ENCODE measurements around the gene TNFRSF13B.
"Not testable (repeated sequence)": the region's sequence is repeated elsewhere in the genome, so short reads cannot be mapped to it uniquely, and the experiment has no call there.

TNFRSF13B gene

DNA sequence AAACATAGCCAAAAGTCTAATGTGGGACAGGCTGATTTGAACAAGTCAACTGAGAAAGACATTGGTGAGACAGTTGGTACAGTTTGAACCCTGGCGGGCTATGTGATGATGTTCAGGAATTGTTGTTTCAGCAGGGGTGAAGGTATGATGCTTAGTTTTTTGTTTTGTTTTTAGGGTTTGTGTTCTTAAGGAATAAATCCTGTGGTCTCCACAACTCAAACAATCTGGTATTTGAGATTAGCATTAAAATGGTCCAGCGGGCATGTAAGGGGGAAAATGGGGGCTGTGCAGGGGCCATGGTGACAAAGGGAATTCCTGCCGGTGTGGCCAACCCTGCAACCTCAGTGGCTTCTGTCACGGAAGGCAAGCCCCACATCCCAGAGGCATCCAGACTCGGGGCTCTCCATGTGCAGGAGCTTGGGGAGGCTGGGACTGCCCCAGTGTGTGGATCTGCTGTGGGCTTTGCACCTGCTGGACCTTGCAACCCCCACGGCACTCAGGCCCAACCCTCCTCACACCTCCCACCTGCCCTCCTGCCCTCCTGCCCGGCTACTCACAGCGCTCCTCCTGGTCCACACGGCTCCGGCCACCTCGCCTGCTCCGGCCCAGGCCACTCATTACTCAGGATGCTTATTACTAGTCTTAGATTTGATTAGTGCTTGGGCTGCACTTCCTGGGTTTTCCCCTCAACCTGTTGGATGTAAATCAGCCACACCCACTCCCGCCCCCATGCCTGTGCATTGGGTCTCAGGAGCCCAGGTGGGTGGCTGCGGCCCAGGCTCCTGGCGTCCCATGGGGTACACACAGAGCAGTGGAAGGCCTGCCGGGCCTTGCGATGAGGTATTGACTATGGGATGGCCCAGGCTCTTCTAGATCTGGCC, at the start of gene TNFRSF13B:
TSS of gene TNFRSF13B (minus strand) at position 661 of the 881 bp plus-strand sequence. CDS start at position 618, 43 bp downstream.
- DNase-seq = no peak

GRCh38 chr17:17021194-17021863, 49.4 kb upstream of the TNFRSF13B start:
- no peak for DNase-seq

DNA sequence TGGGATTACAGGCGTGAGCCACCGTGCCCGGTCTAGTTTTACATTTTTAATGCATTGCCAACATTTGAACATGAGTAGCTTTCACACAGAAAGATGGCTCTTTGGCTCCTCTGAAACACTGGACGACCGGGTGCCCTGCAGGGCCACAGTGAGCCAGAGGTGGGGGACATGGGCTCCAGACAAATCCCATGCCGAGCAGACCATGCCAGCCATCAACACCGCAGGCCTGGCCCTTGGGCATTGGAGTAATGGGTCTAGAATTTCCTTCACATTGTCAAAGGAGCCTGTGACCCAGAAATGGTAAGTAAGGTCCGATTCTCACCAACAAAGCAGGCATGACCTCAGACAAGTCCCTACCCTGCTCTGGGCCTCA, 48.9 kb upstream of the TNFRSF13B start:
- DNase-seq = no peak

DNA sequence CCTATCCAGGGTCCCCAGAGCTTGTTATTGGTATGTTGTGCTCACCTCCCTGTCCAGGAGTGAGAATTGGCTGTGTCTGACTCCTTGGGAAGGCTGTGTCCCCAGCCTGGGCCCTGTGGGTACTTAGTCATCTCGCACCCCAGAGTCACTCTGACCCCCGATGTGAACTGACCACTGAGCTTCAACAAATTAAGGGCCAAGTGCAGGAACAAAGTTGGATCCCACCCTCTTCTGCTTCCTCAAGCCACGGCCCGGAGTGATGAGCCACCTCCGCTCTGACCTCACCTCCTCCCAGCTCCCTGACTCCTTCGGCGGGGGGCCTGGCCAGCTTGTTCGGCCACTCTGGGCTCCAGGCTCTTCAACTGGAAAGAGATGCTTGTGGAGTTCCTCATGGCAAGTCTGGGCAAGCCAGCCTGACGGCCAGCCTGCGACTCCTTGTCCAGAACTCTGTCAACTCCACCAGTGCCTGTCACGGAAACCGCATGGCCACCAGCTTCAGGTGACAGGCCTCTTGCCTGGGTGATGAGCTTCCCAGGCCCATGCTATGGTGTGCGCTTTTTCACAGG, 48.1 kb upstream of the TNFRSF13B start:
- no peak for DNase-seq

GRCh38 chr17:17019430-17019762, 47.5 kb upstream of the TNFRSF13B start:
- no peak for DNase-seq

GRCh38 chr17:17018612-17019429, 46.9 kb upstream of the TNFRSF13B start:
- DNase-seq = no peak

- DNase-seq = no peak
Measured at GRCh38 chr17:17018021-17018441, 46.1 kb upstream of the TNFRSF13B start.

DNA sequence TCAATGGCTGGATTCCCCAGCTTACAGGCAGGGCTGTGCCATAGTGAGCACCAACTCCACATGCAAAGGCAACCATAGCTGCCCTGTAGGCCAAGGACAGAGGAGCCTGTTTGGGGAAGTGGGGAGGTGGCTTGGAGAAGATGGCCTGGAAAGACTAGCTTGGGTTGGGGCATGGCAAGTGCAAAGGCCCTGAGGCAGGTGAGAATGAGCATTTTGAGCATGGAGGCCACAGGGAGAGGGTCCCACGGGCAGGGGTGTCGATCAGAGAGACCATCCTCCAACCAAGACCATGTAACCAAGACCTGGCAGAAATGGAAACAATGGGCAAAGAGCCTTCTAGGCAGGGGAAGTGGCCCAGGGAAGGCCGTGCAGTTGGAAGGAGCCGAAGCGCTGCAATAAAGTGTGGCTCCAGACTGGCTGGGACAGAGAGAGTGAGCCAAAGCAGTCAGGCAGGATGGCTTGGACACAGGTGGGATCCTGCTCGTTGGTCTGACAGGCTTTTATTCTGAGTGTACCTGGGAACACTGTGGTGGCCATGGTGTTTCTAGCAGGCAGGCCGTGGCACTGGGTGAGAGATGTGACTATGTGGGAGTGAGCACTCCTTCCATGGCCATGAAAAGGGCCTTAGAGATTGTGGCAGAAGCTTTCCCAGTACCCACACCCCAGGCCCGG, 45.6 kb upstream of the TNFRSF13B start:
- DNase-seq = no peak

GRCh38 chr17:17016199-17017197, 44.6 kb upstream of the TNFRSF13B start:
- DNase-seq = not testable (repeated sequence)

GRCh38 chr17:17015230-17015629, 43.3 kb upstream of the TNFRSF13B start:
- DNase-seq = no peak

GRCh38 chr17:17014748-17015124, 42.8 kb upstream of the TNFRSF13B start:
- not testable (repeated sequence) for DNase-seq

GRCh38 chr17:17013828-17014747, 42.2 kb upstream of the TNFRSF13B start:
- not testable (repeated sequence) for DNase-seq

- DNase-seq = not testable (repeated sequence)
Measured at GRCh38 chr17:17011043-17011907, 39.4 kb upstream of the TNFRSF13B start.

DNA sequence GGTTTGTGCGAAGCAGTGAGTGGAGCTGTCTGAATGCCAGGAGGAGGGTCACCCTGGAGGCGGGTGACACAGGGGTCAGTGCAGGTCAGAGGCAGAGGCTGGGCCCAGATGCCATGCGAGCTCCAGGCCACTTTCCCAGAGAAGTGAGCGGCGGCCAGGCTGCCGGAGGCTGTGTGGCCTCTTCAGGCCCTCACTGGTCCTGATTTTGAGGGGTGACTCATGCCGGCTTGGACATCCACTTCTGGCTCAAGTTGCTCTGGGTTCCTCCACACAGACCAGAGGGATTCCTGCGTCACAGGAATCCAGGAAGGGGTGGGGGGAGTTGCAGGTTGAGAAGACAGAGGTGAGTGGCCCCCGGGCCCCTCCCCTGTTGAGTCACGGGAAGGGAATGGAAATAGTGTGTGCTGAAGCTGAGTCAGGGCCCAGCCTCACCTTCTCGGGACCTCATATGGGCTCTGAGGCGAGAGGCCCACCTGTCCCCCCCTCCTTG, 38.7 kb upstream of the TNFRSF13B start:
- DNase-seq = not testable (repeated sequence)

GRCh38 chr17:17009972-17010371, 38.1 kb upstream of the TNFRSF13B start:
- DNase-seq = not testable (repeated sequence)

- DNase-seq = not testable (repeated sequence)
Measured at GRCh38 chr17:17008621-17009397, 36.9 kb upstream of the TNFRSF13B start.

GRCh38 chr17:17007891-17008290, 36.0 kb upstream of the TNFRSF13B start:
- not testable (repeated sequence) for DNase-seq

Data from femur (tissue), 1 donor.